A549 (cell line): ENCODE results near the gene ANKZF1.

Experiments used
- JUNB ChIP-seq: fragments of >200 bp; sonication (Bioruptor Twin); formaldehyde crosslinking; IDR thresholded peaks from 2 replicates; pipeline ENCODE4 v1.6.1; 2016
- TP53 ChIP-seq: fragments of 250-450 bp; sonication (Bioruptor Pico); IDR thresholded peaks from 2 replicates; pipeline ENCODE4 v1.5.0; 2021; ENCODE audit warnings: mild to moderate bottlenecking, moderate library complexity

- TF ChIP-seq TP53 (no peak), JUNB (no peak)
These were observed 32.2 kb upstream of the ANKZF1 start for GRCh38 chr2:219197388-219197787.
